ENCODE measurements around the gene TMEM86B. TPM values are rescaled to one million over a fixed set of nuclear protein-coding genes. Genes with fewer than 3 reads are reported as not detected.

TMEM86B gene
- total RNA-seq, 6 experiments from 2014 or later: 8.8 to 22.2 (median 14.0) TPM

- 47% methylated on average over 6 of the region's 8 CpGs for WGBS (ENCODE audit: insufficient coverage, low coverage, low lambda C conversion rate, missing lambda C conversion rate)
- H3K4me1 ChIP-seq: no peaks in the 10 kb centered on the region
- H3K27ac ChIP-seq: no peak overlapping the region
- ATAC-seq: peak in 3 of 4 donors; percentile 26 to 44 (median 40)
- no peaks in the 10 kb centered on the region for H3K27me3 ChIP-seq
- H3K4me3 ChIP-seq: no peak overlapping the region
- TF ChIP-seq CTCF (IDR thresholded peaks at IDR 0.05): no peak
- no peak for TF ChIP-seq POLR2A (IDR thresholded peaks at IDR 0.05)
- no peaks in the 10 kb centered on the region for H3K9me3 ChIP-seq
- DNase-seq: no peak
- intact Hi-C loops (cut with DNase I): no loop called here
- no peaks in the 10 kb centered on the region for H3K36me3 ChIP-seq
Measured at GRCh38 chr19:55188625-55189024, 39.9 kb downstream of the TMEM86B start.

- ATAC-seq (peak in 1 of 4 donors; percentile 22), DNase-seq (no peak)
- no peak overlapping the region for H3K4me3 ChIP-seq
- H3K27ac ChIP-seq: no peak overlapping the region
- H3K27me3 ChIP-seq: no peaks in the 10 kb centered on the region
- no CpG with 5 or more reads among the region's 12 CpGs for WGBS (ENCODE audit: insufficient coverage, low coverage, low lambda C conversion rate, missing lambda C conversion rate)
- H3K9me3 ChIP-seq: no peaks in the 10 kb centered on the region
- H3K4me1 ChIP-seq: no peaks in the 10 kb centered on the region
- TF ChIP-seq POLR2A (IDR thresholded peaks at IDR 0.05): no peak
- TF ChIP-seq CTCF (IDR thresholded peaks at IDR 0.05): no peak
- intact Hi-C loops (cut with DNase I): no loop called here
- no peaks in the 10 kb centered on the region for H3K36me3 ChIP-seq
Measured at GRCh38 chr19:55186080-55186479, 42.5 kb downstream of the TMEM86B start.

GRCh38 chr19:55181740-55182139, 46.8 kb downstream of the TMEM86B start:
- intact Hi-C loops (cut with DNase I): no loop called here
- H3K9me3 ChIP-seq: no peaks in the 10 kb centered on the region
- TF ChIP-seq CTCF (IDR thresholded peaks at IDR 0.05) (no peak), POLR2A (IDR thresholded peaks at IDR 0.05) (no peak)
- ATAC-seq (no peak), DNase-seq (no peak)
- H3K36me3 ChIP-seq: no peaks in the 10 kb centered on the region
- no peak overlapping the region for H3K4me3 ChIP-seq
- 83% methylated on average over 8 of the region's 20 CpGs for WGBS (ENCODE audit: insufficient coverage, low coverage, low lambda C conversion rate, missing lambda C conversion rate)
- H3K27me3 ChIP-seq: peaks cover 0 to 6% of the 10 kb centered on the region in 2 donors
- H3K27ac ChIP-seq: no peak overlapping the region
- H3K4me1 ChIP-seq: peaks cover 0 to 13% (median 0%) of the 10 kb centered on the region in 4 donors

- DNase-seq: peak in 1 of 3 donors; percentile 49
- peaks cover 0 to 13% (median 0%) of the 10 kb centered on the region in 4 donors for H3K4me1 ChIP-seq
Measured at GRCh38 chr19:55179606-55180484, 48.7 kb downstream of the TMEM86B start, which contains the start of gene SYT5. TSS of gene SYT5 (minus strand) at chr19:55180289. CDS start at chr19:55179041, 1,248 bp downstream.

More at GRCh38 chr19:55179606-55180484, 48.7 kb downstream of the TMEM86B start, which contains the start of gene SYT5:
- peak; percentile 65 to 83 (median 74) for ATAC-seq
- 6% methylated on average over 24 of the region's 68 CpGs for WGBS (ENCODE audit: insufficient coverage, low coverage, low lambda C conversion rate, missing lambda C conversion rate)
- Histone ChIP-seq H3K4me3 (peak within 1 kb of the TSS in 1 of 3 donors; percentile 14), H3K9me3 (no peaks in the 10 kb centered on the region), H3K36me3 (no peaks in the 10 kb centered on the region), H3K27me3 (peaks cover 0 to 18% of the 10 kb centered on the region in 2 donors), H3K27ac (no peak within 1 kb of the TSS)
- TF ChIP-seq CTCF (IDR thresholded peaks at IDR 0.05): no peak
- no peak for TF ChIP-seq POLR2A (IDR thresholded peaks at IDR 0.05)
- intact Hi-C loops (cut with DNase I): no loop called here

All from right lobe of liver (tissue), 6 donors.